GM23338 (cell line): ENCODE measurements around the gene HDHD3. TPM values are rescaled to one million over a fixed set of nuclear protein-coding genes. Genes with fewer than 3 reads are reported as not detected.

Experiments
- ATAC-seq: fragments of 200-7000 bp; cut with Tn5 transposase; 3 replicates; pipeline ENCODE4 v1.9.1; 2020
- DNase-seq: peaks from one replicate; pipeline ENCODE4 v3.0.0-alpha.2; 2015; ENCODE audit warnings: low spot score
- H2AFZ ChIP-seq: fragments of 200-600 bp; sonication (generic); 2 replicates; pipeline ENCODE4 v1.8.0; 2016; ENCODE audit warnings: antibody characterized with exemption, mild to moderate bottlenecking, moderate library complexity
- H3F3A ChIP-seq: fragments of 200-600 bp; sonication (generic); replicated peaks from 2 replicates; pipeline ENCODE4 v1.8.0; 2017; ENCODE audit warnings: antibody characterized with exemption, mixed run types, low read depth
- H3K27ac ChIP-seq: fragments of 200-600 bp; sonication (generic); 2 replicates; pipeline ENCODE4 v1.6.1; 2016; ENCODE audit warnings: low read depth
- H3K27me3 ChIP-seq: fragments of 200-600 bp; sonication (generic); 2 replicates; pipeline ENCODE4 v1.8.0; 2016; ENCODE audit warnings: mild to moderate bottlenecking, mixed run types, moderate library complexity; ENCODE audit not compliant: insufficient read depth
- H3K36me3 ChIP-seq: fragments of 200-600 bp; sonication (generic); 2 replicates; pipeline ENCODE4 v1.8.0; 2016; ENCODE audit warnings: mild to moderate bottlenecking; ENCODE audit not compliant: insufficient read depth
- H3K4me1 ChIP-seq: fragments of 200-600 bp; sonication (generic); 2 replicates; pipeline ENCODE4 v1.8.0; 2016; ENCODE audit warnings: mild to moderate bottlenecking, moderate library complexity; ENCODE audit not compliant: insufficient read depth
- H3K4me2 ChIP-seq: fragments of 200-600 bp; sonication (generic); 2 replicates; pipeline ENCODE4 v1.7.1; 2017; ENCODE audit warnings: mixed run types
- H3K4me3 ChIP-seq: fragments of 200-600 bp; sonication (generic); 2 replicates; pipeline ENCODE4 v1.6.1; 2016; ENCODE audit warnings: mixed run types
- H3K79me2 ChIP-seq: fragments of 200-600 bp; sonication (generic); replicated peaks from 2 replicates; pipeline ENCODE4 v1.8.0; 2017; ENCODE audit warnings: mild to moderate bottlenecking; ENCODE audit not compliant: insufficient read depth
- H3K9me2 ChIP-seq: fragments of 200-600 bp; sonication (generic); 2 replicates; pipeline ENCODE4 v1.8.0; 2017; ENCODE audit not compliant: insufficient read depth
- H4K20me1 ChIP-seq: fragments of 200-600 bp; sonication (generic); replicated peaks from 2 replicates; pipeline ENCODE4 v1.8.0; 2017; ENCODE audit warnings: mild to moderate bottlenecking; ENCODE audit not compliant: insufficient read depth
- H3K27ac Mint-ChIP-seq: 2 replicates; pipeline ENCODE4 v1.8.0; 2020; ENCODE audit warnings: inconsistent platforms, mild to moderate bottlenecking, moderate library complexity, mixed read lengths
- H3K27me3 Mint-ChIP-seq: 3 replicates; pipeline ENCODE4 v1.8.0; 2022; ENCODE audit warnings: low read depth, mild to moderate bottlenecking, moderate library complexity, mixed read lengths, inconsistent platforms; ENCODE audit not compliant: insufficient read depth, poor library complexity
- H3K36me3 Mint-ChIP-seq: 3 replicates; pipeline ENCODE4 v1.8.0; 2021; ENCODE audit warnings: low read depth, mild to moderate bottlenecking, inconsistent platforms, moderate library complexity, mixed read lengths
- H3K4me1 Mint-ChIP-seq: 3 replicates; pipeline ENCODE4 v1.8.0; 2020; ENCODE audit warnings: mild to moderate bottlenecking, inconsistent platforms, mixed read lengths
- H3K4me3 Mint-ChIP-seq: 3 replicates; pipeline ENCODE4 v1.8.0; 2021; ENCODE audit warnings: moderate library complexity, mild to moderate bottlenecking, inconsistent platforms, mixed read lengths
- H3K9me3 Mint-ChIP-seq: 3 replicates; pipeline ENCODE4 v1.8.0; 2020; ENCODE audit warnings: moderate library complexity, mild to moderate bottlenecking, inconsistent platforms, mixed read lengths
- CREB1 ChIP-seq: fragments of 250-450 bp; sonication (Bioruptor Pico); IDR thresholded peaks from 2 replicates; pipeline ENCODE4 v1.5.0; 2020; ENCODE audit warnings: low read depth, mild to moderate bottlenecking, moderate library complexity
- EZH2 ChIP-seq: fragments of 200-600 bp; sonication (generic); IDR thresholded peaks from one replicate; pipeline ENCODE4 v1.8.0; 2017; ENCODE audit warnings: antibody characterized with exemption, mild to moderate bottlenecking, low read depth; ENCODE audit not compliant: unreplicated experiment
- JUNB ChIP-seq: IDR thresholded peaks from one replicate; pipeline ENCODE4 v1.6.1; 2016; ENCODE audit warnings: antibody characterized with exemption; ENCODE audit not compliant: unreplicated experiment
- ZNF331 ChIP-seq: fragments of 250-450 bp; sonication (Bioruptor Pico); IDR thresholded peaks from 2 replicates; pipeline ENCODE4 v1.5.0; 2020; ENCODE audit warnings: low read depth, mild to moderate bottlenecking, moderate library complexity
- polyA plus RNA-seq: library from polyadenylated mRNA; unstranded; fragments of >200 nt; fragmentation: Nextera tagmentation; extraction: Ambion mirVana; gene quantifications from 2 replicates; pipeline ENCODE4 v1.2.1, GENCODE V29; 2016
- total RNA-seq: library from RNA; depleted of rRNA; stranded (reverse); fragments of >200 nt; shearing (Covaris generic); gene quantifications from 2 replicates; pipeline ENCODE4 v1.2.3, GENCODE V29; 2014
- TF ChIP-seq, protein P1 (sequence below): fragments of 250-450 bp; sonication (Bioruptor Pico); IDR thresholded peaks from 2 replicates; pipeline ENCODE4 v1.5.0; 2020; ENCODE audit warnings: mild to moderate bottlenecking, moderate library complexity
- TF ChIP-seq, protein P2 (sequence below), 2 experiments: fragments of 200-600 bp in 1 of 2; sonication (generic) in 1 of 2; conservative IDR thresholded peaks; 2 replicates each; pipeline versions ENCODE4 v1.5.1 to v1.6.1; 2016 to 2017; ENCODE audit warnings: antibody characterized with exemption in 2 of 2, low read depth in 2 of 2, mild to moderate bottlenecking in 2 of 2, moderate library complexity in 1 of 2

HDHD3 gene
- total and polyA plus RNA-seq, 2 experiments from 2014 or later: 9.5 to 17.7 TPM

DNA sequence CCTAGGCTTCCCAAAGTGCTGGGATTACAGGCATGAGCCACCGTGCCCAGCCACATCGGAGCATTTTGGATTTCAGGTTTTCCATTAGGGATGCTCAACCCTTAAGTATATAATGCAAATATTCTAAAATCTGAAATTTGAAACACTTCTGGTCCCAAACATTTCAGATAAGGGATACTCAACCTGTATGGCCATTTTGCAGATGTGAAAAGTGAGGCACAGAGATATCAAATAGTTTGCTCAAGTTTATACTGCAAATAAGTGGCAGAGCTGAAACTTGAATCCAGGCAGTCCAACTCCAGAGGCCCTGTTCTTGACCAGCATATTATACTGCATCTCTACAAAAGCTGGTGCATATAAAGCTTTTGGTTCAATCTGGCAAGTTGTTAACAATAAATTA lies 39.1 kb downstream of the HDHD3 start (continued):
- TF ChIP-seq, protein P1, sequence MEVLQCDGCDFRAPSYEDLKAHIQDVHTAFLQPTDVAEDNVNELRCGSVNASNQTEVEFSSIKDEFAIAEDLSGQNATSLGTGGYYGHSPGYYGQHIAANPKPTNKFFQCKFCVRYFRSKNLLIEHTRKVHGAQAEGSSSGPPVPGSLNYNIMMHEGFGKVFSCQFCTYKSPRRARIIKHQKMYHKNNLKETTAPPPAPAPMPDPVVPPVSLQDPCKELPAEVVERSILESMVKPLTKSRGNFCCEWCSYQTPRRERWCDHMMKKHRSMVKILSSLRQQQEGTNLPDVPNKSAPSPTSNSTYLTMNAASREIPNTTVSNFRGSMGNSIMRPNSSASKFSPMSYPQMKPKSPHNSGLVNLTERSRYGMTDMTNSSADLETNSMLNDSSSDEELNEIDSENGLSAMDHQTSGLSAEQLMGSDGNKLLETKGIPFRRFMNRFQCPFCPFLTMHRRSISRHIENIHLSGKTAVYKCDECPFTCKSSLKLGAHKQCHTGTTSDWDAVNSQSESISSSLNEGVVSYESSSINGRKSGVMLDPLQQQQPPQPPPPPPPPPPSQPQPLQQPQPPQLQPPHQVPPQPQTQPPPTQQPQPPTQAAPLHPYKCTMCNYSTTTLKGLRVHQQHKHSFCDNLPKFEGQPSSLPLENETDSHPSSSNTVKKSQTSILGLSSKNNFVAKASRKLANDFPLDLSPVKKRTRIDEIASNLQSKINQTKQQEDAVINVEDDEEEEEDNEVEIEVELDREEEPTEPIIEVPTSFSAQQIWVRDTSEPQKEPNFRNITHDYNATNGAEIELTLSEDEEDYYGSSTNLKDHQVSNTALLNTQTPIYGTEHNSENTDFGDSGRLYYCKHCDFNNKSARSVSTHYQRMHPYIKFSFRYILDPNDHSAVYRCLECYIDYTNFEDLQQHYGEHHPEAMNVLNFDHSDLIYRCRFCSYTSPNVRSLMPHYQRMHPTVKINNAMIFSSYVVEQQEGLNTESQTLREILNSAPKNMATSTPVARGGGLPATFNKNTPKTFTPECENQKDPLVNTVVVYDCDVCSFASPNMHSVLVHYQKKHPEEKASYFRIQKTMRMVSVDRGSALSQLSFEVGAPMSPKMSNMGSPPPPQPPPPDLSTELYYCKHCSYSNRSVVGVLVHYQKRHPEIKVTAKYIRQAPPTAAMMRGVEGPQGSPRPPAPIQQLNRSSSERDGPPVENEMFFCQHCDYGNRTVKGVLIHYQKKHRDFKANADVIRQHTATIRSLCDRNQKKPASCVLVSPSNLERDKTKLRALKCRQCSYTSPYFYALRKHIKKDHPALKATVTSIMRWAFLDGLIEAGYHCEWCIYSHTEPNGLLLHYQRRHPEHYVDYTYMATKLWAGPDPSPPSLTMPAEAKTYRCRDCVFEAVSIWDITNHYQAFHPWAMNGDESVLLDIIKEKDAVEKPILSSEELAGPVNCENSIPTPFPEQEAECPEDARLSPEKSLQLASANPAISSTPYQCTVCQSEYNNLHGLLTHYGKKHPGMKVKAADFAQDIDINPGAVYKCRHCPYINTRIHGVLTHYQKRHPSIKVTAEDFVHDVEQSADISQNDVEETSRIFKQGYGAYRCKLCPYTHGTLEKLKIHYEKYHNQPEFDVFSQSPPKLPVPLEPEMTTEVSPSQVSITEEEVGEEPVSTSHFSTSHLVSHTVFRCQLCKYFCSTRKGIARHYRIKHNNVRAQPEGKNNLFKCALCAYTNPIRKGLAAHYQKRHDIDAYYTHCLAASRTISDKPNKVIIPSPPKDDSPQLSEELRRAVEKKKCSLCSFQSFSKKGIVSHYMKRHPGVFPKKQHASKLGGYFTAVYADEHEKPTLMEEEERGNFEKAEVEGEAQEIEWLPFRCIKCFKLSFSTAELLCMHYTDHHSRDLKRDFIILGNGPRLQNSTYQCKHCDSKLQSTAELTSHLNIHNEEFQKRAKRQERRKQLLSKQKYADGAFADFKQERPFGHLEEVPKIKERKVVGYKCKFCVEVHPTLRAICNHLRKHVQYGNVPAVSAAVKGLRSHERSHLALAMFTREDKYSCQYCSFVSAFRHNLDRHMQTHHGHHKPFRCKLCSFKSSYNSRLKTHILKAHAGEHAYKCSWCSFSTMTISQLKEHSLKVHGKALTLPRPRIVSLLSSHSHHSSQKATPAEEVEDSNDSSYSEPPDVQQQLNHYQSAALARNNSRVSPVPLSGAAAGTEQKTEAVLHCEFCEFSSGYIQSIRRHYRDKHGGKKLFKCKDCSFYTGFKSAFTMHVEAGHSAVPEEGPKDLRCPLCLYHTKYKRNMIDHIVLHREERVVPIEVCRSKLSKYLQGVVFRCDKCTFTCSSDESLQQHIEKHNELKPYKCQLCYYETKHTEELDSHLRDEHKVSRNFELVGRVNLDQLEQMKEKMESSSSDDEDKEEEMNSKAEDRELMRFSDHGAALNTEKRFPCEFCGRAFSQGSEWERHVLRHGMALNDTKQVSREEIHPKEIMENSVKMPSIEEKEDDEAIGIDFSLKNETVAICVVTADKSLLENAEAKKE (CRISPR knock-in tag): no peak
- TF ChIP-seq JUNB (no peak), EZH2 (no peak)
- TF ChIP-seq, protein P2, sequence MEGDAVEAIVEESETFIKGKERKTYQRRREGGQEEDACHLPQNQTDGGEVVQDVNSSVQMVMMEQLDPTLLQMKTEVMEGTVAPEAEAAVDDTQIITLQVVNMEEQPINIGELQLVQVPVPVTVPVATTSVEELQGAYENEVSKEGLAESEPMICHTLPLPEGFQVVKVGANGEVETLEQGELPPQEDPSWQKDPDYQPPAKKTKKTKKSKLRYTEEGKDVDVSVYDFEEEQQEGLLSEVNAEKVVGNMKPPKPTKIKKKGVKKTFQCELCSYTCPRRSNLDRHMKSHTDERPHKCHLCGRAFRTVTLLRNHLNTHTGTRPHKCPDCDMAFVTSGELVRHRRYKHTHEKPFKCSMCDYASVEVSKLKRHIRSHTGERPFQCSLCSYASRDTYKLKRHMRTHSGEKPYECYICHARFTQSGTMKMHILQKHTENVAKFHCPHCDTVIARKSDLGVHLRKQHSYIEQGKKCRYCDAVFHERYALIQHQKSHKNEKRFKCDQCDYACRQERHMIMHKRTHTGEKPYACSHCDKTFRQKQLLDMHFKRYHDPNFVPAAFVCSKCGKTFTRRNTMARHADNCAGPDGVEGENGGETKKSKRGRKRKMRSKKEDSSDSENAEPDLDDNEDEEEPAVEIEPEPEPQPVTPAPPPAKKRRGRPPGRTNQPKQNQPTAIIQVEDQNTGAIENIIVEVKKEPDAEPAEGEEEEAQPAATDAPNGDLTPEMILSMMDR (conservative IDR thresholded peaks at IDR 0.05; ENCODE audit: low read depth in 2 of 2): no peak

DNA sequence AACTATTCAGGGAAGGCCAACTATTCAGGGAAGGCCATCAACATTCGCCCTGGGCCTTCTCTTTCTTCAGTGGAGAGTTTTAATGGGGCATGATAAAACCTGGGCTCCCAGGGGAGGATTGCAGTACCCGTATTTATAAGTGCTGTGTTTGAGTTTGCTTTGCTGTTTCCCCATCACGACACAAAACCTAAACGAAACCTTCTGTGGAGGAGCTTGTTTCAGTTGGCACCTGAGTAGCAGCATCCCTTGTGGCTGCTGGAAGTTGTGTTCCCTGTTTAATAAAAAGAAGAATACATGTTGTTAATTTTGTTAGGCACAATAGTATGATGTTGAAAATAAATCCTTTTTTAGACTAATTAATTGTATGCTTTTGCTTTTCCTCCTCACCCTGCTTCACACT lies 45.0 kb downstream of the HDHD3 start:
- H3K36me3 Mint-ChIP-seq: no peaks in the 10 kb centered on the region
- no peak overlapping the region for H3K27ac ChIP-seq
- no peaks in the 10 kb centered on the region for H3K4me1 ChIP-seq
- ATAC-seq: no peak
- H4K20me1 ChIP-seq: no peaks in the 10 kb centered on the region
- peaks cover 3% of the 10 kb centered on the region; the same call in 2 of the 3 replicates for H3K4me1 Mint-ChIP-seq
- no peaks in the 10 kb centered on the region for H3K36me3 ChIP-seq
- no peak overlapping the region for H3K4me2 ChIP-seq
- H3K9me3 Mint-ChIP-seq: no peaks in the 10 kb centered on the region
- H3K27me3 ChIP-seq: no peaks in the 10 kb centered on the region
- no peak for DNase-seq
- no peak overlapping the region for H3K27ac Mint-ChIP-seq
- H3F3A ChIP-seq: no peaks in the 10 kb centered on the region
- no peaks in the 10 kb centered on the region for H3K9me2 ChIP-seq
- no peak overlapping the region for H3K4me3 ChIP-seq
- no peak overlapping the region for H3K4me3 Mint-ChIP-seq
- no peaks in the 10 kb centered on the region for H3K79me2 ChIP-seq
- H2AFZ ChIP-seq: no peak overlapping the region
- no peaks in the 10 kb centered on the region for H3K27me3 Mint-ChIP-seq
- no peak for TF ChIP-seq CREB1 (CRISPR knock-in tag)
- no peak for TF ChIP-seq ZNF331 (CRISPR knock-in tag)
- TF ChIP-seq, protein P1 (CRISPR knock-in tag): no peak
